Lung (tissue), 12 donors: ENCODE data around the gene ACSL5. TPM values are rescaled to one million over a fixed set of nuclear protein-coding genes. Genes with fewer than 3 reads are reported as not detected.

Experiments used
- ATAC-seq: fragments of 200-7000 bp; cut with Tn5 transposase; one replicate; pipeline ENCODE4 v1.9.1; 2020; ENCODE audit warnings: moderate number of reproducible peaks; ENCODE audit not compliant: insufficient read depth, low FRiP score
- DNase-seq, 3 donors: peaks; one replicate each; pipeline ENCODE4 v3.0.0-alpha.2; 2013 to 2017
- H3K27ac ChIP-seq, 2 donors: one replicate each; pipeline ENCODE4 v1.5.1; 2013; ENCODE audit warnings: mild to moderate bottlenecking in 2 of 2, moderate library complexity in 2 of 2, control low read depth in 1 of 2, inconsistent platforms in 1 of 2, low read depth in 1 of 2, low read length in 1 of 2
- H3K27me3 ChIP-seq, 3 donors: one replicate each; pipeline ENCODE4 v1.5.1; 2013; ENCODE audit warnings: low read length in 2 of 3; ENCODE audit not compliant: control insufficient read depth in 3 of 3, insufficient read depth in 3 of 3
- H3K36me3 ChIP-seq, 4 donors: one replicate each; pipeline ENCODE4 v1.5.1; 2013; ENCODE audit warnings: low read length in 4 of 4, mild to moderate bottlenecking in 1 of 4, moderate library complexity in 1 of 4; ENCODE audit not compliant: control insufficient read depth in 4 of 4, insufficient read depth in 4 of 4
- H3K4me1 ChIP-seq, 5 donors: one replicate each; pipeline ENCODE4 v1.5.1; 2013; ENCODE audit warnings: low read length in 5 of 5, mild to moderate bottlenecking in 2 of 5, moderate library complexity in 1 of 5; ENCODE audit not compliant: control insufficient read depth in 5 of 5, insufficient read depth in 5 of 5
- H3K4me3 ChIP-seq: one replicate; pipeline ENCODE4 v1.5.1; 2013; ENCODE audit warnings: mild to moderate bottlenecking, control low read depth, moderate library complexity
- H3K9ac ChIP-seq, 2 donors: one replicate each; pipeline ENCODE4 v1.5.1; 2013; ENCODE audit warnings: low read length in 2 of 2, control low read depth in 1 of 2; ENCODE audit not compliant: insufficient read depth in 1 of 2
- H3K9me3 ChIP-seq, 4 donors: one replicate each; pipeline ENCODE4 v1.5.1; 2013; ENCODE audit warnings: low read length in 3 of 4, mild to moderate bottlenecking in 1 of 4, moderate library complexity in 1 of 4; ENCODE audit not compliant: control insufficient read depth in 4 of 4, insufficient read depth in 3 of 4
- CTCF ChIP-seq: IDR thresholded peaks from 2 replicates; pipeline ENCODE4 v1.5.1; 2012; ENCODE audit warnings: mild to moderate bottlenecking; ENCODE audit errors: control extremely low read depth, extremely low read depth
- WGBS, 2 donors: extraction: QIAGEN DNeasy Blood & Tissue Kit; methylation state at CpG; one replicate each; pipeline ENCODE4 v1.1.7; 2013; 5-methylcytosine and 5-hydroxymethylcytosine counted together
- polyA plus RNA-seq, 2 donors: library from polyadenylated mRNA; stranded (reverse); fragments of 200-250 nt; gene quantifications; one replicate each; pipeline ENCODE4 v1.2.1, GENCODE V29; 2013
- total RNA-seq, 2 donors: library from RNA; depleted of rRNA in 1 of 2; stranded (reverse); fragments of >200 nt in 1 of 2; gene quantifications; one replicate each; pipeline ENCODE4 v1.2.1, GENCODE V29; 2014 to 2021
- donor health status: control.
- donor health status: control.
- donor health status: Bipolar disorder and iron deficiency.
- donor health status: healthy.
- donor health status: DM: yes; HTN: yes; CAD: no.

Gene ACSL5
- total and polyA plus RNA-seq, 4 donors = 46.1 to 71.0 (median 62.3) TPM

GRCh38 chr10:112390125-112390703 is 16.3 kb downstream of the ACSL5 start:
- whole genome bisulfite sequencing, 2 donors = 96 to 97% methylated on average over 3 of the region's 3 CpGs
- Histone ChIP-seq H3K27me3 (peaks cover 0 to 3% (median 0%) of the 10 kb centered on the region in 3 donors), H3K9ac (no peak overlapping the region), H3K27ac (peak overlapping the region in 1 of 2 donors; percentile 16), H3K4me3 (no peak overlapping the region), H3K4me1 (peaks cover 0 to 5% (median 2%) of the 10 kb centered on the region in 5 donors), H3K36me3 (no peaks in the 10 kb centered on the region), H3K9me3 (peaks cover 0 to 1% (median 0%) of the 10 kb centered on the region in 4 donors)
- no peak for DNase-seq
- no peak for TF ChIP-seq CTCF
- no peak for ATAC-seq

GRCh38 chr10:112393341-112393740 is 19.4 kb downstream of the ACSL5 start:
- ATAC-seq (no peak), DNase-seq (no peak)
- Histone ChIP-seq H3K9ac (no peak overlapping the region), H3K4me3 (no peak overlapping the region), H3K36me3 (peaks cover 0 to 1% (median 0%) of the 10 kb centered on the region in 4 donors), H3K9me3 (peaks cover 0 to 1% (median 0%) of the 10 kb centered on the region in 4 donors), H3K27ac (peak overlapping the region in 1 of 2 donors; percentile 39), H3K4me1 (peaks cover 0 to 9% (median 3%) of the 10 kb centered on the region in 5 donors), H3K27me3 (peaks cover 0 to 3% (median 0%) of the 10 kb centered on the region in 3 donors)
- 70 to 82% methylated on average over 1 of the region's 1 CpG for WGBS, 2 donors
- no peak for TF ChIP-seq CTCF

GRCh38 chr10:112393827-112394226 is 19.9 kb downstream of the ACSL5 start:
- peak overlapping the region in 1 of 2 donors; percentile 46 for H3K27ac ChIP-seq
- peaks cover 0 to 3% (median 0%) of the 10 kb centered on the region in 4 donors for H3K36me3 ChIP-seq
- H3K9me3 ChIP-seq = peaks cover 0 to 1% (median 0%) of the 10 kb centered on the region in 4 donors
- DNase-seq (no peak), ATAC-seq (no peak)
- no peak overlapping the region for H3K9ac ChIP-seq
- TF ChIP-seq CTCF = no peak
- H3K4me1 ChIP-seq = peaks cover 0 to 9% (median 3%) of the 10 kb centered on the region in 5 donors
- no peak overlapping the region for H3K4me3 ChIP-seq
- peaks cover 0 to 3% (median 0%) of the 10 kb centered on the region in 3 donors for H3K27me3 ChIP-seq
- WGBS, 2 donors = 72 to 93% methylated on average over 2 of the region's 2 CpGs
